ENCODE measurements around the gene HADHA. TPM values are rescaled to one million over a fixed set of nuclear protein-coding genes. Genes with fewer than 3 reads are reported as not detected.

The HADHA gene
- total RNA-seq, 1 experiment from 2014 or later = 118 TPM

- TF ChIP-seq ATF3 (CRISPR knock-in tag; conservative IDR thresholded peaks at IDR 0.05) (no peak), TEAD4 (CRISPR knock-in tag; IDR thresholded peaks at IDR 0.05) (no peak), GABPB1 (CRISPR knock-in tag; IDR thresholded peaks at IDR 0.05) (no peak)
Measured at GRCh38 chr2:26184121-26184520, 60.3 kb downstream of the HADHA start (continued).

GRCh38 chr2:26182887-26183630, 61.4 kb downstream of the HADHA start:
- no peak for DNase-seq (ENCODE audit: low spot score)
- Mint-ChIP-seq H3K9me3 (no peaks in the 10 kb centered on the region), H3K4me1 (peaks cover 27% of the 10 kb centered on the region), H3K27ac (no peak overlapping the region), H3K36me3 (peaks cover 5% of the 10 kb centered on the region), H3K4me3 (peak overlapping the region; percentile 63), H3K27me3 (ENCODE audit: low read depth) (peaks cover 19% of the 10 kb centered on the region)
- CTCF ChIA-PET = interaction anchor here (1.9 to 5.7 kb wide), 4 partner anchors 8 to 131 kb away, joined by 5 to 53 read pairs (median 16); partner anchors contain the start of gene GAREM2
- ATAC-seq = no peak
- POLR2A ChIA-PET = no interaction called here
- no peak for TF ChIP-seq ZNF423 (CRISPR knock-in tag; IDR thresholded peaks at IDR 0.05)
- no peak for TF ChIP-seq FOXP4 (CRISPR knock-in tag; IDR thresholded peaks at IDR 0.05)
- TF ChIP-seq JAZF1 (CRISPR knock-in tag; IDR thresholded peaks at IDR 0.05) = no peak
- no peak for TF ChIP-seq PREB (CRISPR knock-in tag; IDR thresholded peaks at IDR 0.05; ENCODE audit: borderline replicate concordance)
- no peak for TF ChIP-seq ARID4B (CRISPR knock-in tag; IDR thresholded peaks at IDR 0.05; ENCODE audit: borderline replicate concordance)
- no peak for TF ChIP-seq NR2C2 (CRISPR knock-in tag; IDR thresholded peaks at IDR 0.05)
- no peak for TF ChIP-seq JUN (CRISPR knock-in tag; IDR thresholded peaks at IDR 0.05)
- no peak for TF ChIP-seq TCF7 (CRISPR knock-in tag; IDR thresholded peaks at IDR 0.05; ENCODE audit: low read depth)
- no peak for TF ChIP-seq ATF2 (CRISPR knock-in tag; IDR thresholded peaks at IDR 0.05; ENCODE audit: borderline replicate concordance, low read depth)
- no peak for TF ChIP-seq CREM (CRISPR knock-in tag; IDR thresholded peaks at IDR 0.05)
- no peak for TF ChIP-seq ESRRA (CRISPR knock-in tag; IDR thresholded peaks at IDR 0.05; ENCODE audit: borderline replicate concordance)
- TF ChIP-seq PRRX2 (CRISPR knock-in tag; IDR thresholded peaks at IDR 0.05) = no peak
- no peak for TF ChIP-seq TP53 (CRISPR knock-in tag; IDR thresholded peaks at IDR 0.05)
